Fibroblast of upper back skin (primary cell): Measurements from ENCODE around the gene MYB.
A peak's percentile ranks its signal among the peaks of the same experiment; 100 is the strongest.

Experiments used
- DNase-seq: peaks from one replicate; pipeline ENCODE4 v3.0.0-alpha.2; 2013

The MYB gene

DNA sequence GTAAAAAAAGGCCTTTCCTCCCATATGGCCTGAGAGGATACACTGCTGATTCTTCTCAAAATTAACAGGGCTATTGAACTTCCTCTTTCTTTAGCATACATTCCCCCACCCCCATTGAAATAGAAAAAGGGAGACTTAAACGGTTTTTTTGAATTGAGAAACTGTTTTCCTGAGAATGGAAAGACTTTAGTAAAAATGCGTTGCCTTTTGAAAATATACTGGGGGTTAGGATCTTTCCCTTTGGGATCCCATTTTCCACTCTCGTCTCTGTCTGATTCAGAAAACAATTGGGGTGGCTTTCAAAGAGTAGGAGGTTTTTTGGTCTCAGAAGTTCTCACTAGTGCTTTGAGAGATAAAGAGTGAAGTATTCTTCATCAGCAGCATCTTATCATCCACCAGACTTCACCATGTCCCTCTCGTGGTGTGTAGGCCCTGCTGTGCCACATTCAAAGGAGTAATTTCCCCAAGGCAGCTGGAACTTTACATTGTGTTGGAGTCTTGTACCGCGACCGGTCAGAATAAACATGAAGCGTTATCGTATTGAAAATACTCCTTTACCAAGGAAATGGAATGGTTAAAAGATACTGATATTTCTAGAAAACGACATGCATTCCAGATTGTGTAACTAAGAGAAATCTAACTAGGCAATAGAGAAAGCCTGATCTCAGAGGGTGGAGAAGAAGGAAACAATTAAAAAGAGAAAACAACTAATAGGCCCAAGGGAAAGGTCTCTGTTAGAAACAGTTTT lies 10.6 kb downstream of the MYB start:
- no peak for DNase-seq

DNA sequence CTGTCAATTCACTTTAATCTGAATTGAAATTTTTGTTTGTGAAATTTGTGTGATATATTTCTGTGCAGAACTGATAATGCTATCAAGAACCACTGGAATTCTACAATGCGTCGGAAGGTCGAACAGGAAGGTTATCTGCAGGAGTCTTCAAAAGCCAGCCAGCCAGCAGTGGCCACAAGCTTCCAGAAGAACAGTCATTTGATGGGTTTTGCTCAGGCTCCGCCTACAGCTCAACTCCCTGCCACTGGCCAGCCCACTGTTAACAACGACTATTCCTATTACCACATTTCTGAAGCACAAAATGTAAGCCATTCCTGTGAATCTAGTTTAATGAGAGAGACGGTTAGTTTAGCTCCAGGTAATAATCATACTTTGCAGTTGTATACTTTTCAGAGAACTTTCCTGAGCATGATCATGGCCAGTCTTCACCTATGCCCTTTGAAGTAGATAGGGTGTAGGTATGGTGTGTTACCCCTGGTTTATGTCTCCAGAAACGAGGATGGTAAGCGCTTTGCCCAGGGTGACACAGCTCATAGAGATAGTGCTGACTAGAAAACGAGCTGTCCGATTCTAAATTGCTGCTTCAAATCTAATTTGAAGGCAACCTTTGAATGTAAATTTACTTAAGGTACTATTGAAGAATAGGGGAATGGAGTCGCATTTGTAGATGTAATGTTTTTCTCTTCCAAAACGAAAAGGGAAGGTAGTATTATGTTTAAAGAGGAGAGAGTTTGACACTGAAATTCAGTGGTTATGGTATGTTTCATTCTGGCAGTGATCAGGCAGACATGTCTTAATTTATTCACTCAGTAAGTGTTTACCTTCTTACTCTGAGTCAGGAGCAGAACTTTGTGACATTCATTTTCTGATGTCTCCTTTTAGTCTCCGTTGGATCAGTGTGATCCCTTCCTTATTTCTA lies 11.4 kb downstream of the MYB start:
- DNase-seq, result no peak

GRCh38 chr6:135193221-135193620 lies 12.1 kb downstream of the MYB start:
- DNase-seq, result no peak

DNA sequence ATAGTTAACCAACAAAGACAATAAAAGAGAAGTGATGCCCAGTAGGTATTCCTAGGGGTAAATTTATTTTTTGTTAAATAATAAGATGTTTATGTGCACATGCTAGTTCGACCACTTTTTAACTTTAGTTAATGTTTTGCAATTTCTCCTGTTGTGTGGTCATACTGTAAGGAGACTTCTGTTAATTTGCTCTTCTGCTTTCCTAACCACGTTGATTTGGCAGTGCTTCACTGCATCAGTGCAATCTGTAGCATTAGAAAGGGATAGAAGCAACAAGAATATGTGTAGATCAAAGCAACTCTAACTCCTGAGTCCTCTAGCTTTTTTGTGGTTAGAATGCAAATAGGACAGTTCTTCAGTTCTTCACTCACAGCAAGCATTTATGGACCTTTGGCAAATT lies 13.9 kb downstream of the MYB start:
- no peak for DNase-seq

GRCh38 chr6:135195522-135195921 lies 14.4 kb downstream of the MYB start:
- DNase-seq, result no peak

DNA sequence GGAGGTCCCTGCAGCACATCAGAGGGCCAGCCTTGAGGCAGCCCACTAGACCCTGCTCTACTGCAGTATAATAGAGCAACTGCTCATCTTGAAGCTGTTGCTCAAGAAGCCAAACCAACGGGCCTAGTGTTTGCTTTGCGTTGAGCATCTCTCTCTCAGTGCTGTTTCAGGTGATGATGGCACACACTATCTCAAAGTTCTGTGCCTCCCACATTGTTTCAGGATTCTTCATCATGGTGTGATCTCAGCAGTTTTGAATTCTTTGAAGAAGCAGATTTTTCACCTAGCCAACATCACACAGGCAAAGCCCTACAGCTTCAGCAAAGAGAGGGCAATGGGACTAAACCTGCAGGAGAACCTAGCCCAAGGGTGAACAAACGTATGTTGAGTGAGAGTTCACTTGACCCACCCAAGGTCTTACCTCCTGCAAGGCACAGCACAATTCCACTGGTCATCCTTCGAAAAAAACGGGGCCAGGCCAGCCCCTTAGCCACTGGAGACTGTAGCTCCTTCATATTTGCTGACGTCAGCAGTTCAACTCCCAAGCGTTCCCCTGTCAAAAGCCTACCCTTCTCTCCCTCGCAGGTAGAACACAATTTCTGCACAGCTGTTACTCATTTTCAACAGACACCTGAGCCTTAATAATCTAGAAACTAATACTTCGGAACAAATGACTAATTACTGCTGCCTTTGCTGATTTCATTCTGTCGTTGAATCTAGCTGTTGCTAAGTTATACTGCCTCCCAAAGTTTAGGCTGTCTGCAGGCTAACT lies 15.8 kb downstream of the MYB start:
- no peak for DNase-seq

- peak; percentile 45 for DNase-seq
These were observed 21.7 kb downstream of the MYB start for GRCh38 chr6:135202836-135203235.

DNA sequence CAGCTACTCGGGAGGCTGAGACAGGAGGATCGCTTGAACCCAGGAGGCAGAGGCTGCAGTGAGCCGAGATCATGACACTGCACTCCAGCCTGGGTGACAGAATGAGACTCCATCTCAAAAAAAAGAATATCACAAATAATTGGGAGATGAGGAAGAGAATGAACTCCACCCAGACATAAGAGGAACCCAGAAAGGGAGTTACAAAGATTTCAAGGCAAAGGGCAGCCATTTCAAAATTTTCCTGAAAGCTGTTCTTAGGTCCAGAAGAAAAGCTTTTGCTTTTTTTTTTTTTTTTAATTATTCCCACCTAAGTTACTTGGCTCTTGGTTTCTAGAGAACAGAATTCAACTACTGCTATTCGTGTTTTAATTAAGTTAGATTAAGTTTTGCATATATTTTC lies 23.8 kb downstream of the MYB start:
- DNase-seq, result no peak

GRCh38 chr6:135209803-135210202 lies 28.7 kb downstream of the MYB start:
- no peak for DNase-seq

GRCh38 chr6:135210632-135211305 lies 29.7 kb downstream of the MYB start:
- no peak for DNase-seq

DNA sequence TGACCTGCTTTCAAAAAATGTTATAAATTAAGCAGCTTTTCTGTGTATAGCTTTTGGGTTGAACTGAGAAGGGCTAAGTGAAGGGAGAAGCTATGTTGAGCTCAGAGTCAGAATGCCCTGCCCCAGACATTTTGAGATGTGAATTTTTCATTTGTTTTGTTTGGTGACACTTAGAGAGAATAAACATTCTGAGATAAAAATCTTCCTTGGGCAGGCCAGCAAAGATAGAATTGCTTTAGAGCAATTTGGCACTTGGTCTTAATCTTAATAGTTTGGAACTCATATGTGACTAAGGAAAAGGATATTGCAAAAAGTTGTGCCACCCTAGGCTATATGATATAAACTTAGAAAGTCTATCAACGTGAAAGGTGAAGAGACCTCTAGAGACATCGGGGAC lies 30.2 kb downstream of the MYB start:
- no peak for DNase-seq

- peak; percentile 92 for DNase-seq
These were observed 31.1 kb downstream of the MYB start for GRCh38 chr6:135212020-135212806.

DNA sequence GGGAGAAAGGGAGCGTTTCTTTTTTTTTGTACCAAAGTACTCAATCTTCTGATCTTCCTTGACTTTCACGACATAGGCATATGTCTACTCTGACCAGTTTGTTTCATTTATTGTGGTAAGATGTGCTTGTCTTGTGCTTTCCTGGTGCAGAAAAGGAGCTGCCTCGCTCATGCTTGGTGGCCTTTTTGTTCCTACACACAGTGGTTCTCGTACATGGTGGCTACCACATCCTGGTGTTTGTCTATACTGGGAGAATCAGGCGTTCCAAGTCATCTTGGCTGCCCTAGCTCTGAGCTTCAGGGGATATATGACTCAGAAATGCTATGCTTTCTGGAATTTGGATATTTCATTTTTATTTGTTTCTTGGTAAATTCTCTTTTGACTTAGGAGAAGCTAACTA lies 31.8 kb downstream of the MYB start:
- DNase-seq, result peak; percentile 77

- no peak for DNase-seq
These were observed 32.5 kb downstream of the MYB start for GRCh38 chr6:135213616-135214015.

GRCh38 chr6:135215160-135215559 lies 34.1 kb downstream of the MYB start:
- DNase-seq, result no peak

- DNase-seq, result no peak
These were observed 34.5 kb downstream of the MYB start for GRCh38 chr6:135215563-135215962.

DNA sequence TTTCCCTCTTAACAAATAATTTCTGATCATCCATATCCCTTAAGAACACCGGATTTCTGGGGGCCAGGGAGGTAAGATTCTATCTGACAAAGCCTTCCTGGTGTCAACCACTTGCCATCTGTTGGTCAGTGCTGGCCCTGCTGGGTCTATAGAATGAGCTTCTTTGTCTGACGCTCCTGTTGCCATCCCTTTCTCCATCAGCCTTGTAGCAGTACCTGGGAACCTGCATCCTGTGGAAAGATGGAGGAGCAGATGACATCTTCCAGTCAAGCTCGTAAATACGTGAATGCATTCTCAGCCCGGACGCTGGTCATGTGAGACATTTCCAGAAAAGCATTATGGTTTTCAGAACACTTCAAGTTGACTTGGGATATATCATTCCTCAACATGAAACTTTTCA lies 36.6 kb downstream of the MYB start:
- no peak for DNase-seq

DNA sequence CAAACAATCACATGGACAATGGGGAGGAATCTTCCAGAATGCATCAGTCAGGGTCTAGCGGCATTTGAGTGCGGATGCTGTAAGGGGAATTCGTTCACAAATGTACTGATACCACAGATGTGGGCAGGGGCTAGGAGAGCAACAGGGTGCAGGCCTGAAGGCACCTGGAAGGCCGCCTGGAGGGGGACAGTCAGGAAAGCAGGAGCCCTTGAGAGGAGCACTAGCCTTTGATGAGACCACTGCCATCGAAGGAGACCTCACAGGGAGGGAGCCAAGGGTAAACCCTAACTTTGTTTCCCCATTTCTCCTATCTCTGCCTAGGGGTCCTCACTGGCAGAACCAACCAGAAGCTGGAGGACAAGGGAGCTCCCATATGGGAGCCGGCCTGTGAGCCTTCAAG lies 38.2 kb downstream of the MYB start:
- no peak for DNase-seq

- no peak for DNase-seq
These were observed 39.9 kb downstream of the MYB start for GRCh38 chr6:135221042-135221441.

DNA sequence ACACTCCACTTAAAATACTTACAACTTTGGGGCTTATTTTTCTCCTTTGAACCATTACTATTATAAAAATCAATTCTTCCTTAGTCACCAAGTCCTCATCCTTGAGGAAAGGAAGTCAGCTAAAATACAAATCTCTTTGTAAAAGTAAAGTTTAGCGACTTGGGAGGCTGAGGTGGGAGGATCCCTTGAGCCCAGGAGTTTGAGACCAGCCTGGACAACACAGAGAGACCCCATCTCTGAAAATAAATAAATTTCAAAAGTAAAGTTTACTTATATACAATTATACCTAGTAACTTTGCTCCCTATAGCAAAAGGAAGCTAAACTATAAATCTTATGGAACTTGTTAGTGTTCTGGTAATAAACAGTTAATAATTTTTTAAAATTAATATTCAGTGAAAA lies 40.4 kb downstream of the MYB start:
- DNase-seq, result no peak

DNA sequence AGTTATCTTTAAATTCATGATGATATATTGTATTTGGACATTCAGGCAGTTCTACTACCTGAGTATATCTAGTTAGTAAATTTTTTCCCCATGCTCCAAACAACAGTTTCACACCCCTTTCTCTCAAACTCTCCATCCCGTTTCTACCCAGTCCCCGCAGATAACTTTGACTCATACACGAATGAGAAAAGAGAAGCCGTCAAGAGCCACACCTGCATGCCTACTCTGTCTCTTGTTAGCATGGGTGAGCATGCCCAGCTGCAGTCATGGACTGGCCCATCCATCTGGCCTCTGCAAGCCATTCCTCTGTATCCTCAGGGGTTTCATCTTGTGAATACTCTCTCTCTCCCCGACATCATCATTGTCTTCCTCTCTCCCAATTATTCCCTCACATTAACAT lies 41.5 kb downstream of the MYB start:
- DNase-seq, result no peak

DNA sequence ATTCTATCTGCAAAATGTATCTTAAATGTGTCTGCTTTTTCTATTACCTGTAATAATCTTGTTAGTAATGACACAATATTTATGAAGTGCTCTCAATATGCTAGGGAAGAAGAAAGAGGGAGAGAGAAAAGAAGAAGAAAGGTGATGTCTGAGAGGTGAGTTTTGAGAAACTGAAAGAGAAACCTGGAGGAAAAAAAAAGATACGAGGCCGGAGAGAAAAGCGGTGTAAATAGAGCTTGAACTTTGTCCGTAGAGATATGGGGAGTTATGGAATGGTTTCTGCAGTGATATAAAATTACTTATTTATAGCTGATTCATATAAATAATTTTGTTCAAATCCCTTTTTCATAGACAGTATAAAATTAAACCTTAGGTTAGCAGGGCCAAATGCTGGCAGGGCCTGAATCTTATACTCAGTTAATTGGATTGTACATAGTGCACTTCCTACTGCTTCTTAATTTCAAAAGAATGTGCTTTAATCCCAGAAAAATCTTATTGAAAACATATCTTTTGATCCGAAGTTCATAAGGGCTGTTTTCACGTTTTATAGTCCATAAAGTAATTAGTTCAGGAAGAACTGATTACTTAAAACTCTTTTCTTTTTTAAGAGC lies 43.0 kb downstream of the MYB start:
- no peak for DNase-seq
